IMR-90 (cell line): Measurements from ENCODE around the gene DOCK4. TPM values are rescaled to one million over a fixed set of nuclear protein-coding genes. Genes with fewer than 3 reads are reported as not detected.

Experiments used
- ATAC-seq: fragments of 200-7000 bp; cut with Tn5 transposase; 2 replicates; pipeline ENCODE4 v1.9.1; 2020; ENCODE audit warnings: low read depth, mild to moderate bottlenecking, moderate library complexity
- BruUV-seq: library from RNA; stranded (reverse); fragments of 400-500 nt; replicated peaks from 2 replicates; lab custom pipeline; 2021; lab: Mats Ljungman, UMichigan
- CTCF ChIA-PET: fragments of 300-600 bp; formaldehyde crosslinking; extraction: SDS; loops from one replicate; lab custom pipeline; 2021; ENCODE audit warnings: antibody characterized with exemption; lab: Yijun Ruan, JAX
- POLR2A ChIA-PET: fragments of 300-600 bp; sonication (Branson Sonifier 250); formaldehyde crosslinking; loops from one replicate; lab custom pipeline; 2022; ENCODE audit warnings: antibody characterized with exemption; ENCODE audit not compliant: unreplicated experiment; lab: Charles Lee
- DNase-seq: peaks from one replicate; pipeline ENCODE4 v3.0.0; 2013
- H2AFZ ChIP-seq: replicated peaks from 2 replicates; pipeline ENCODE3; 2013; ENCODE audit warnings: low read length, mild to moderate bottlenecking; ENCODE audit not compliant: poor library complexity
- H2AK5ac ChIP-seq: 2 replicates; pipeline ENCODE4 v1.6.1; 2013; ENCODE audit warnings: low read depth, low read length, inconsistent platforms
- H2AK9ac ChIP-seq: replicated peaks from 2 replicates; pipeline ENCODE3; 2013; ENCODE audit warnings: mild to moderate bottlenecking, low read depth, low read length, moderate library complexity; ENCODE audit not compliant: poor library complexity
- H2BK120ac ChIP-seq: 2 replicates; pipeline ENCODE4 v1.6.1; 2013; ENCODE audit warnings: low read depth, low read length, inconsistent platforms
- H2BK15ac ChIP-seq: 3 replicates; pipeline ENCODE4 v1.6.1; 2013; ENCODE audit warnings: low read depth, low read length, inconsistent platforms
- H2BK20ac ChIP-seq: 2 replicates; pipeline ENCODE4 v1.6.1; 2013; ENCODE audit warnings: low read depth, mild to moderate bottlenecking, inconsistent platforms, low read length, moderate library complexity
- H2BK5ac ChIP-seq: 2 replicates; pipeline ENCODE4 v1.6.1; 2013; ENCODE audit warnings: mild to moderate bottlenecking, low read depth, low read length, inconsistent platforms; ENCODE audit not compliant: poor library complexity, severe bottlenecking
- H3K14ac ChIP-seq: replicated peaks from 2 replicates; pipeline ENCODE4 v1.6.1; 2013; ENCODE audit warnings: low read depth, low read length, inconsistent platforms
- H3K18ac ChIP-seq: 2 replicates; pipeline ENCODE4 v1.6.1; 2013; ENCODE audit warnings: low read depth, low read length, control low read depth
- H3K23ac ChIP-seq: 2 replicates; pipeline ENCODE4 v1.6.1; 2013; ENCODE audit warnings: low read depth, low read length, inconsistent platforms
- H3K27ac ChIP-seq: 2 replicates; pipeline ENCODE4 v1.5.1; 2013; ENCODE audit warnings: mild to moderate bottlenecking, control low read depth, low read length; ENCODE audit not compliant: insufficient read depth
- H3K27me3 ChIP-seq: 2 replicates; pipeline ENCODE4 v1.6.1; 2013; ENCODE audit warnings: low read length; ENCODE audit not compliant: control insufficient read depth, insufficient read depth
- H3K36me3 ChIP-seq: 2 replicates; pipeline ENCODE4 v1.6.1; 2013; ENCODE audit warnings: low read length, mixed read lengths; ENCODE audit not compliant: control insufficient read depth, insufficient read depth
- H3K4ac ChIP-seq: 2 replicates; pipeline ENCODE4 v1.6.1; 2013; ENCODE audit warnings: low read depth, low read length, inconsistent platforms
- H3K4me1 ChIP-seq: 2 replicates; pipeline ENCODE4 v1.6.1; 2013; ENCODE audit warnings: low read length, mixed read lengths; ENCODE audit not compliant: control insufficient read depth, insufficient read depth
- H3K4me2 ChIP-seq: 2 replicates; pipeline ENCODE4 v1.6.1; 2013; ENCODE audit warnings: low read depth, mild to moderate bottlenecking, control low read depth, low read length, moderate library complexity
- H3K4me3 ChIP-seq: 2 replicates; pipeline ENCODE4 v1.5.1; 2013; ENCODE audit warnings: low read depth, mild to moderate bottlenecking, control low read depth, low read length, moderate library complexity; ENCODE audit not compliant: insufficient read depth
- H3K56ac ChIP-seq: 2 replicates; pipeline ENCODE4 v1.6.1; 2013; ENCODE audit warnings: low read length, inconsistent platforms; ENCODE audit not compliant: insufficient read depth; ENCODE audit errors: extremely low read depth
- H3K79me1 ChIP-seq, 2 experiments: 2 replicates each; pipeline ENCODE4 v1.6.1; 2013; ENCODE audit warnings: low read length in 2 of 2, inconsistent platforms in 1 of 2, low read depth in 1 of 2
- H3K9ac ChIP-seq: 2 replicates; pipeline ENCODE4 v1.6.1; 2013; ENCODE audit warnings: low read depth, low read length, control low read depth
- H3K9me1 ChIP-seq: 2 replicates; pipeline ENCODE4 v1.6.1; 2013; ENCODE audit warnings: low read length, inconsistent platforms; ENCODE audit not compliant: insufficient read depth
- H3K9me3 ChIP-seq: 2 replicates; pipeline ENCODE4 v1.6.1; 2013; ENCODE audit warnings: low read length; ENCODE audit not compliant: control insufficient read depth, insufficient read depth
- H4K20me1 ChIP-seq: 2 replicates; pipeline ENCODE4 v1.6.1; 2013; ENCODE audit warnings: low read length, inconsistent platforms; ENCODE audit not compliant: insufficient read depth
- H4K5ac ChIP-seq: 2 replicates; pipeline ENCODE4 v1.6.1; 2013; ENCODE audit warnings: mild to moderate bottlenecking, low read depth, low read length, control low read depth
- H4K8ac ChIP-seq, 2 experiments: 2 replicates each; pipeline ENCODE4 v1.6.1; 2013; ENCODE audit warnings: low read depth in 2 of 2, low read length in 2 of 2, control low read depth in 1 of 2, inconsistent platforms in 1 of 2
- H4K91ac ChIP-seq: 2 replicates; pipeline ENCODE4 v1.6.1; 2013; ENCODE audit warnings: low read depth, low read length, inconsistent platforms; ENCODE audit not compliant: insufficient read depth
- BHLHE40 ChIP-seq: fragments of 150-350 bp; IDR thresholded peaks from 2 replicates; pipeline ENCODE4 v1.6.1; 2016; ENCODE audit warnings: mild to moderate bottlenecking, low read depth, low read length
- CEBPB ChIP-seq: IDR thresholded peaks from 2 replicates; pipeline ENCODE4 v1.6.1; 2012; ENCODE audit warnings: low read depth, low read length, improper control_type of control experiment
- FOS ChIP-seq: fragments of 150-350 bp; IDR thresholded peaks from 2 replicates; pipeline ENCODE4 v1.6.1; 2016; ENCODE audit warnings: low read depth, low read length
- MAFK ChIP-seq: IDR thresholded peaks from 2 replicates; pipeline ENCODE4 v1.6.1; 2012; ENCODE audit warnings: low read depth, low read length, improper control_type of control experiment
- MAZ ChIP-seq: IDR thresholded peaks from 2 replicates; pipeline ENCODE4 v1.6.1; 2012; ENCODE audit warnings: low read depth, mild to moderate bottlenecking, low read length, improper control_type of control experiment, moderate library complexity, borderline replicate concordance
- MXI1 ChIP-seq: IDR thresholded peaks from 2 replicates; pipeline ENCODE4 v1.6.1; 2012; ENCODE audit warnings: low read depth, mild to moderate bottlenecking, low read length, moderate library complexity, borderline replicate concordance
- NFE2L2 ChIP-seq: fragments of 150-350 bp; IDR thresholded peaks from 2 replicates; pipeline ENCODE4 v1.6.1; 2016; ENCODE audit warnings: low read depth, mild to moderate bottlenecking, low read length
- POLR2A ChIP-seq: IDR thresholded peaks from 2 replicates; pipeline ENCODE4 v1.6.1; 2012; ENCODE audit warnings: mild to moderate bottlenecking, low read depth, low read length
- RAD21 ChIP-seq: IDR thresholded peaks from 2 replicates; pipeline ENCODE4 v1.6.1; 2012; ENCODE audit warnings: low read length, improper control_type of control experiment
- RCOR1 ChIP-seq: IDR thresholded peaks from 2 replicates; pipeline ENCODE4 v1.6.1; 2012; ENCODE audit warnings: mild to moderate bottlenecking, low read length, improper control_type of control experiment; ENCODE audit not compliant: insufficient replicate concordance
- RFX5 ChIP-seq: IDR thresholded peaks from 2 replicates; pipeline ENCODE4 v1.8.0; 2012; ENCODE audit warnings: low read depth, mild to moderate bottlenecking, low read length, moderate library complexity
- SMC3 ChIP-seq: fragments of 150-350 bp; IDR thresholded peaks from 2 replicates; pipeline ENCODE4 v1.6.1; 2016; ENCODE audit warnings: low read depth, mild to moderate bottlenecking, antibody characterized with exemption, low read length, moderate library complexity
- WGBS, 2 experiments: methylation state at CpG; one replicate each; pipeline versions ENCODE4 v1.1.5 to v1.1.7; 2013; ENCODE audit warnings: missing lambda C conversion rate in 2 of 2; ENCODE audit not compliant: insufficient read length in 1 of 2; ENCODE audit errors: extremely low coverage in 2 of 2; 5-methylcytosine and 5-hydroxymethylcytosine counted together
- dilution Hi-C: fragments of 300-500 bp; cut with HindIII; formaldehyde crosslinking; loops from one replicate; pipeline ENCODE4 v1.14.3; 2018; ENCODE audit warnings: low sequenced_read_pairs; ENCODE audit not compliant: unreplicated experiment
- in situ Hi-C: fragments of 300-500 bp; cut with MboI; formaldehyde crosslinking; loops from 3 replicates; pipeline ENCODE4 v1.14.3; 2019; ENCODE audit warnings: low sequenced_read_pairs, inconsistent platforms, mixed read lengths
- intact Hi-C: fragments of 100-400 bp; cut with micrococcal nuclease; formaldehyde crosslinking; loops from 2 replicates; pipeline ENCODE4 v1.10.0; 2022
- polyA plus RNA-seq, 3 experiments: library from polyadenylated mRNA; depleted of rRNA; stranded (reverse); fragments of >200 nt; gene quantifications; 2 replicates each; pipeline ENCODE4 v1.2.3, GENCODE V29; 2012; ENCODE audit warnings: low replicate concordance in 1 of 3
- total RNA-seq: library from RNA; depleted of rRNA; stranded (reverse); fragments of >200 nt; gene quantifications from 2 replicates; pipeline ENCODE4 v1.2.3, GENCODE V29; 2012
- TF ChIP-seq, protein P1 (sequence below): conservative IDR thresholded peaks from 2 replicates; pipeline ENCODE4 v1.5.1; 2012; ENCODE audit warnings: mild to moderate bottlenecking, low read depth, low read length, improper control_type of control experiment
- TF ChIP-seq, protein P2 (sequence below): fragments of 150-350 bp; IDR thresholded peaks from 2 replicates; pipeline ENCODE4 v1.6.1; 2016; ENCODE audit warnings: low read depth, mild to moderate bottlenecking, low read length, moderate library complexity, borderline replicate concordance

DOCK4 gene
- total and polyA plus RNA-seq, 2 of the 4 experiments (the other 2 are of a cell fraction): 4.4 to 12.2 TPM

DNA sequence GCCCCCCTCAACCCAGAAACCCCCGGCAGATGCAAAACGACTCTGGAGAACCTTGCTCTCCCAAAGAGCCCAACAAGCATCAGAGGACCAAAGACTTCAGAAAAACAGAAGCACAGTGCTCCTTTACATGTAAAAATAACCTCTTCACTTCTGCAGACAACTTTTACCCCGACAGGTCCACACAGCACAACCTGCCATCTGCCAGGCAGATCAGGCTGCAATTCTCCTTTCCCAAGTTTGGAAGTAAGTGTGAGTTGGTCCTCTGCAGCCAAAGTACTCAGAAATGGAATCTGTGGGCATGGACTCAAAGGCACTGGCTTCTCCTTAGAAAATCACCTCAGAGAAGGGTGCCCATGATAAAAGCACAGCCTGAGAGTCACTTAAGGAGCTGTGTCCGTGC is 26.0 kb downstream of the DOCK4 start:
- Histone ChIP-seq H3K56ac (no peak overlapping the region), H3K79me1 (peaks cover 12 to 36% of the 10 kb centered on the region in 2 experiments), H2AFZ (no peak overlapping the region), H3K9me3 (no peaks in the 10 kb centered on the region), H3K14ac (no peak overlapping the region), H3K27me3 (no peaks in the 10 kb centered on the region), H2BK120ac (no peak overlapping the region), H4K5ac (no peak overlapping the region), H2BK15ac (no peak overlapping the region; the same call in 2 of the 3 replicates), H2BK20ac (no peak overlapping the region), H4K91ac (no peak overlapping the region), H4K8ac (no peak overlapping the region), H3K4ac (no peak overlapping the region), H3K9ac (no peak overlapping the region), H3K23ac (no peak overlapping the region), H2BK5ac (no peak overlapping the region), H3K4me2 (no peak overlapping the region), H4K20me1 (no peaks in the 10 kb centered on the region), H2AK5ac (no peak overlapping the region), H2AK9ac (no peak overlapping the region), H3K9me1 (peaks cover 11% of the 10 kb centered on the region; the same call in 1 of the 2 replicates), H3K4me3 (no peak overlapping the region), H3K36me3 (no peaks in the 10 kb centered on the region), H3K18ac (no peak overlapping the region), H3K27ac (no peak overlapping the region), H3K4me1 (peaks cover 2% of the 10 kb centered on the region; the same call in 1 of the 2 replicates)
- no CpG with 5 or more reads among the region's 4 CpGs for WGBS, 2 experiments
- TF ChIP-seq MAZ (no peak), MAFK (no peak), SMC3 (no peak), RFX5 (no peak), FOS (no peak), BHLHE40 (no peak), MXI1 (no peak), NFE2L2 (no peak), POLR2A (no peak), RCOR1 (no peak), RAD21 (no peak), CEBPB (no peak)
- TF ChIP-seq, protein P1, sequence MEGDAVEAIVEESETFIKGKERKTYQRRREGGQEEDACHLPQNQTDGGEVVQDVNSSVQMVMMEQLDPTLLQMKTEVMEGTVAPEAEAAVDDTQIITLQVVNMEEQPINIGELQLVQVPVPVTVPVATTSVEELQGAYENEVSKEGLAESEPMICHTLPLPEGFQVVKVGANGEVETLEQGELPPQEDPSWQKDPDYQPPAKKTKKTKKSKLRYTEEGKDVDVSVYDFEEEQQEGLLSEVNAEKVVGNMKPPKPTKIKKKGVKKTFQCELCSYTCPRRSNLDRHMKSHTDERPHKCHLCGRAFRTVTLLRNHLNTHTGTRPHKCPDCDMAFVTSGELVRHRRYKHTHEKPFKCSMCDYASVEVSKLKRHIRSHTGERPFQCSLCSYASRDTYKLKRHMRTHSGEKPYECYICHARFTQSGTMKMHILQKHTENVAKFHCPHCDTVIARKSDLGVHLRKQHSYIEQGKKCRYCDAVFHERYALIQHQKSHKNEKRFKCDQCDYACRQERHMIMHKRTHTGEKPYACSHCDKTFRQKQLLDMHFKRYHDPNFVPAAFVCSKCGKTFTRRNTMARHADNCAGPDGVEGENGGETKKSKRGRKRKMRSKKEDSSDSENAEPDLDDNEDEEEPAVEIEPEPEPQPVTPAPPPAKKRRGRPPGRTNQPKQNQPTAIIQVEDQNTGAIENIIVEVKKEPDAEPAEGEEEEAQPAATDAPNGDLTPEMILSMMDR: no peak
- TF ChIP-seq, protein P2, sequence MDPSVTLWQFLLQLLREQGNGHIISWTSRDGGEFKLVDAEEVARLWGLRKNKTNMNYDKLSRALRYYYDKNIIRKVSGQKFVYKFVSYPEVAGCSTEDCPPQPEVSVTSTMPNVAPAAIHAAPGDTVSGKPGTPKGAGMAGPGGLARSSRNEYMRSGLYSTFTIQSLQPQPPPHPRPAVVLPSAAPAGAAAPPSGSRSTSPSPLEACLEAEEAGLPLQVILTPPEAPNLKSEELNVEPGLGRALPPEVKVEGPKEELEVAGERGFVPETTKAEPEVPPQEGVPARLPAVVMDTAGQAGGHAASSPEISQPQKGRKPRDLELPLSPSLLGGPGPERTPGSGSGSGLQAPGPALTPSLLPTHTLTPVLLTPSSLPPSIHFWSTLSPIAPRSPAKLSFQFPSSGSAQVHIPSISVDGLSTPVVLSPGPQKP: no peak
- in situ Hi-C loops: no loop called here
- ChIA-PET CTCF (no interaction called here), POLR2A (no interaction called here)
- dilution Hi-C loops: no loop called here
- intact Hi-C loops: no loop called here
- no peak for ATAC-seq
- no TSS peak for BruUV-seq
- DNase-seq: no peak
